ENCODE data around the gene ZNHIT3. TPM values are rescaled to one million over a fixed set of nuclear protein-coding genes. Genes with fewer than 3 reads are reported as not detected.

The ZNHIT3 gene
- total RNA-seq, 8 experiments from 2014 or later, result 40.8 to 83.4 (median 64.4) TPM

- peaks cover 9 to 19% of the 10 kb centered on the region in 2 donors for H3K4me1 ChIP-seq (replicated peaks in 1 of 2)
- no peak overlapping the region for H3K27ac ChIP-seq
- in situ Hi-C loops (cut with MboI; ENCODE audit: low pct_unique_long_range_greater_than_20kb in 2 of 9, low sequenced_read_pairs in 9 of 9, unreplicated experiment in 9 of 9), result loop anchor here in 4 of 9 experiments (25.0 kb wide), 2 partner anchors 308 to 533 kb away; partner anchors contain the start of genes CCL3L1 (in 1 of the 4), CCL3L3 (in 1 of the 4) and TBC1D3B (in 1 of the 4)
- H3K4me3 ChIP-seq, result no peak overlapping the region
- 0 to 80% (median 39%) methylated on average over 1 to 3 of the region's 3 CpGs; no CpG with 5 or more reads in 2 of the 10 experiments for WGBS, 10 experiments
- ATAC-seq (replicated peaks in 6 of 8), result no peak
Observed at GRCh38 chr17:36495076-36495578, 8.6 kb downstream of the ZNHIT3 start.

DNA sequence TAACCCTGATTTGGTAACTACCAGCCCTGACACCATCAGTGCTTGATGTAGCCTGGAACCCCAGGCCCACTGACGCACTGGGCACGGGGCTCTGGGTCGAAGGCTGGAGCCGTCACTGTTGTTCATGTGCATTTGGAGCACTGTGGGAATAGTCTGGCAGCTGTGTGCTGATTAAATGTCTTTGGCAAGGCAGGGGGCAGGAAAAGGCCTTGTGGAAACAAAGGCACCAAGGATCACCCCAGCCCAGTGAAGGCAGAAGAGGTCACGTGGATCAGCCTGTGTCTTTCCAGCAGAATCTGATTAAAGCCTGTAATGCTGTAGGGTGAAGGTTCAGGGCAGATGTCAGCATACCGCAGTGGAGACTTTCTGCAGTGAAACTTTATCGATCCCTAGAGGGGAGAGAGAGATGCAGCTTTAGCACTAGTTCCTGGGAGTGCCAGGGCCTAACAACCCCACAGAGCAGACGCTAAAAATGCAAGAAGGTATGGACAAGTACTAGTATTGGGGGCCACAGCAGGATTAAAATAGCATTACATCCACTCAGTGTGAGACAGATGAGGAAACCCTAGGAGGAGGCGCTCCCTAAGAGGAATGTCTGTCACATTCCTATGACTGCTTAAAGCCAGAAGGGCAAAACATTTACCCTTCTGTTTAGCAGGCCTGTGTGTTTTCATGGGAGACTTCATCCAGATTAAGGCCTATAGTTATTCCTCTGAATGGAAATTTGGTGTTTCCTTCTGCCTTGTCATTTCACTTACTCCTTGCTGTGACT lies 9.7 kb downstream of the ZNHIT3 start:
- peak in 2 of 8 experiments; percentile 28 to 32 for ATAC-seq (replicated peaks in 6 of 8)
- no peak overlapping the region for H3K4me3 ChIP-seq
- H3K4me1 ChIP-seq (replicated peaks in 1 of 2), result peaks cover 9 to 19% of the 10 kb centered on the region in 2 donors
- WGBS, 10 experiments, result 64 to 100% (median 74%) methylated on average over 1 to 6 of the region's 9 CpGs; no CpG with 5 or more reads in 3 of the 10 experiments
- in situ Hi-C loops (cut with MboI; ENCODE audit: low pct_unique_long_range_greater_than_20kb in 2 of 9, low sequenced_read_pairs in 9 of 9, unreplicated experiment in 9 of 9), result loop anchor here in 4 of 9 experiments (25.0 kb wide), 2 partner anchors 309 to 534 kb away; partner anchors contain the start of genes CCL3L1 (in 1 of the 4), CCL3L3 (in 1 of the 4) and TBC1D3B (in 1 of the 4)
- H3K27ac ChIP-seq, result peak overlapping the region in 1 of 2 donors; percentile 41

- WGBS, 10 experiments, result 44 to 100% (median 93%) methylated on average over 3 to 9 of the region's 9 CpGs; no CpG with 5 or more reads in 5 of the 10 experiments
- in situ Hi-C loops (cut with MboI; ENCODE audit: low pct_unique_long_range_greater_than_20kb in 2 of 9, low sequenced_read_pairs in 9 of 9, unreplicated experiment in 9 of 9), result loop anchor here in 4 of 9 experiments (25.0 kb wide), 2 partner anchors 311 to 536 kb away; partner anchors contain the start of genes CCL3L1 (in 1 of the 4), CCL3L3 (in 1 of the 4) and TBC1D3B (in 1 of the 4)
- Histone ChIP-seq H3K27ac (no peak overlapping the region), H3K4me3 (no peak overlapping the region), H3K4me1 (replicated peaks in 1 of 2) (peaks cover 9 to 19% of the 10 kb centered on the region in 2 donors)
- peak in 1 of 8 experiments; percentile 71 for ATAC-seq (replicated peaks in 6 of 8)
Observed at GRCh38 chr17:36498155-36498554, 11.7 kb downstream of the ZNHIT3 start.

DNA sequence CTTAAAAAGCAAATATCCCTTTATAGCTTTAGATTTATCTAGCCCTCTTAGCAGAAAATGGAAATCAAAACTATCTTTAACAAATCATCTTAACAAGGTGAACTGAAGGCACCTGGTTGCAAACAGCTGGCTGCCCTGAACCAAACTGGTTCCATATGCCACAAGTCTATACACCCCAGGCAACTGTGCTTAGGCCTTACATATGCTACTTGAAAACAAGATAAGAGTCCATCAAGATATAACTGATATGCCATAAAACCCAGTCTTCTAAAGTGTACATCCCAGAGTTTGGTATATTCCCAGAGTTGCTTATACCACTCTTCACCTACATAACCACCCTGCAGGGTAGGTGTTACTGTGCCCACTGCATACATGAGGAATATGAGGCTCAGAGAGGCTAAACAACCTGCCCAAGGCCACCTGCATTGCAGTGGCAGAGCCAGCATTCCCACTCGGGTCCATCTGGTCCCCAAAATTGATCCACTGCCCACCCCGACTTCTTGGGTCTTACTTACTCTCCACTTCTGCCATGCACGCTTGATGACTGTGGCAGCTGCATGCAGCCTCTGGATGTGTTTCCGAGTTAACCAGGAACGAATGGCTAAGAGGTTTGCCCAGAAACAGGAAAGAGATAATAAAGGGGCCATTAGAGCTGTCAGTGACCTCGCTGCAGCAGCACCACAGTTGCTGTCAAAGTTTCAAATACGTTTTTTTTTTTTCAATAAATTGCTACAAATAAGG lies 12.2 kb downstream of the ZNHIT3 start:
- H3K4me3 ChIP-seq, result no peak overlapping the region
- peaks cover 4 to 19% of the 10 kb centered on the region in 2 donors for H3K4me1 ChIP-seq (replicated peaks in 1 of 2)
- WGBS, 10 experiments, result 46 to 94% (median 80%) methylated on average over 3 to 7 of the region's 7 CpGs; no CpG with 5 or more reads in 3 of the 10 experiments
- in situ Hi-C loops (cut with MboI; ENCODE audit: low pct_unique_long_range_greater_than_20kb in 2 of 9, low sequenced_read_pairs in 9 of 9, unreplicated experiment in 9 of 9), result loop anchor here in 4 of 9 experiments (25.0 kb wide), 2 partner anchors 311 to 536 kb away; partner anchors contain the start of genes CCL3L1 (in 1 of the 4), CCL3L3 (in 1 of the 4) and TBC1D3B (in 1 of the 4)
- no peak overlapping the region for H3K27ac ChIP-seq
- ATAC-seq (replicated peaks in 6 of 8), result no peak

GRCh38 chr17:36500745-36501225 lies 14.3 kb downstream of the ZNHIT3 start:
- in situ Hi-C loops (cut with MboI; ENCODE audit: low pct_unique_long_range_greater_than_20kb in 2 of 9, low sequenced_read_pairs in 9 of 9, unreplicated experiment in 9 of 9), result no loop called here
- Histone ChIP-seq H3K4me1 (replicated peaks in 1 of 2) (peaks cover 0 to 10% of the 10 kb centered on the region in 2 donors), H3K4me3 (no peak overlapping the region), H3K27ac (no peak overlapping the region)
- peak in 1 of 8 experiments; percentile 17 for ATAC-seq (replicated peaks in 6 of 8)
- 83 to 100% (median 95%) methylated on average over 1 to 8 of the region's 15 CpGs; no CpG with 5 or more reads in 3 of the 10 experiments for WGBS, 10 experiments

- 80 to 100% (median 100%) methylated on average over 1 to 3 of the region's 3 CpGs; no CpG with 5 or more reads in 7 of the 10 experiments for WGBS, 10 experiments
- ATAC-seq (replicated peaks in 6 of 8), result no peak
- in situ Hi-C loops (cut with MboI; ENCODE audit: low pct_unique_long_range_greater_than_20kb in 2 of 9, low sequenced_read_pairs in 9 of 9, unreplicated experiment in 9 of 9), result no loop called here
- no peak overlapping the region for H3K27ac ChIP-seq
- H3K4me3 ChIP-seq, result no peak overlapping the region
- H3K4me1 ChIP-seq (replicated peaks in 1 of 2), result peaks cover 0 to 4% of the 10 kb centered on the region in 2 donors
Observed at GRCh38 chr17:36501351-36501750, 14.9 kb downstream of the ZNHIT3 start.

GRCh38 chr17:36501963-36502362 lies 15.5 kb downstream of the ZNHIT3 start:
- in situ Hi-C loops (cut with MboI; ENCODE audit: low pct_unique_long_range_greater_than_20kb in 2 of 9, low sequenced_read_pairs in 9 of 9, unreplicated experiment in 9 of 9), result no loop called here
- H3K27ac ChIP-seq, result no peak overlapping the region
- H3K4me3 ChIP-seq, result no peak overlapping the region
- 67 to 100% (median 100%) methylated on average over 1 to 2 of the region's 6 CpGs; no CpG with 5 or more reads in 4 of the 10 experiments for WGBS, 10 experiments
- ATAC-seq (replicated peaks in 6 of 8), result no peak
- H3K4me1 ChIP-seq (replicated peaks in 1 of 2), result no peaks in the 10 kb centered on the region

DNA sequence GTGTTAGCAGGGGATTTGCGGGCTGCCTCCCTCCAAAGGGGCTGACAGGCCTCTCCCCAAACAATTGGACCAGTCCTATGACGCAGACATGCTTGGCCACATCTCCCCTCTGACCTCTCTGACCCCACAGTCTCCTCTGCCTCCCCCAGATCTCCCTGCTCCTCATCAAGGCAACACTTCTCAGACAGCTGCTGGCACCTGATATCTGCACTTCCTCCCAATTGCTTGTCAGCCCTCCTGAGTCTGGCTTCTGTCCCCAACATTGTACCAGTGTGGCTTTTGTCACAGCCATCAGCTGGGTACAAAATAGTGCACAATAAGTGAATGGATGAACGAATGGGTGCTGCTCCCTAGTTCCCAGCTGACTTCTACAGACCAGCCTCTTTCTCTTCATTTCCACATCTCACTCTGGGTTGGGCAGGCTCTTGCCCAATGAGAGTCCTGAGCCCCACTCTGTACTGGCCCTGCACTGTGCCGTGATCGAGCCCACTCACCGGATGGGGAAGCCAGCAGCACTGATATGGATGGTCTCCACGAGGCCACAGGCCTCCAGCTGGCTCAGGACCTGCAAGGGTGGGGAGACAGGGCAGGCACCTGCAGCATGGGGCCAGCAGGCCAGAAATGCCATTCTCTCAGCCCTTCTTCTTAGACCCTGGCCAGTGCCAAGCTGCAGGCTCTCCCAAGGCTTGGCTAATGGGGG lies 17.1 kb downstream of the ZNHIT3 start:
- no peak for ATAC-seq (replicated peaks in 6 of 8)
- Histone ChIP-seq H3K27ac (no peak overlapping the region), H3K4me1 (replicated peaks in 1 of 2) (no peaks in the 10 kb centered on the region), H3K4me3 (no peak overlapping the region)
- WGBS, 10 experiments, result 78 to 100% (median 93%) methylated on average over 1 to 4 of the region's 7 CpGs; no CpG with 5 or more reads in 6 of the 10 experiments
- in situ Hi-C loops (cut with MboI; ENCODE audit: low pct_unique_long_range_greater_than_20kb in 2 of 9, low sequenced_read_pairs in 9 of 9, unreplicated experiment in 9 of 9), result no loop called here

DNA sequence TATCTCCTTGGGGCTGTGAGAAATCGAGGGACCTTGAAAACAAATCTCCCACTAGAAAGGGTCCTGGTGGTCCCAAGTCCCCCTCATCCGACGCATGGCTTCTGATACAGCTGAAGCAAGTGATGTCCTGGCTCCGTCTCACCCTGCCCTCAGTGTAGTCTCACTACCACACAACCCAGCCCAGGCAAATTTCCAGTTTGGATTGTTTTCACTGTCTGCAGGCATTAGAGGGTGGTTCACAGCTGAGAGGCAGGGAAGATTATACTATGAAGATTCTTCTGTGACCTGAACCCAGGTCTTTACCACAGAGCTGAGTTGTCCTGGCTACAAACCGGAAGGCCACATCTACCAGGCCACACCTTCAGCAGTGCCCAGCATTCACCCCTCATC lies 17.7 kb downstream of the ZNHIT3 start:
- in situ Hi-C loops (cut with MboI; ENCODE audit: low pct_unique_long_range_greater_than_20kb in 2 of 9, low sequenced_read_pairs in 9 of 9, unreplicated experiment in 9 of 9), result no loop called here
- no peaks in the 10 kb centered on the region for H3K4me1 ChIP-seq (replicated peaks in 1 of 2)
- no peak for ATAC-seq (replicated peaks in 6 of 8)
- no peak overlapping the region for H3K4me3 ChIP-seq
- no peak overlapping the region for H3K27ac ChIP-seq
- WGBS, 10 experiments, result 67 to 100% (median 93%) methylated on average over 1 to 4 of the region's 5 CpGs; no CpG with 5 or more reads in 4 of the 10 experiments

DNA sequence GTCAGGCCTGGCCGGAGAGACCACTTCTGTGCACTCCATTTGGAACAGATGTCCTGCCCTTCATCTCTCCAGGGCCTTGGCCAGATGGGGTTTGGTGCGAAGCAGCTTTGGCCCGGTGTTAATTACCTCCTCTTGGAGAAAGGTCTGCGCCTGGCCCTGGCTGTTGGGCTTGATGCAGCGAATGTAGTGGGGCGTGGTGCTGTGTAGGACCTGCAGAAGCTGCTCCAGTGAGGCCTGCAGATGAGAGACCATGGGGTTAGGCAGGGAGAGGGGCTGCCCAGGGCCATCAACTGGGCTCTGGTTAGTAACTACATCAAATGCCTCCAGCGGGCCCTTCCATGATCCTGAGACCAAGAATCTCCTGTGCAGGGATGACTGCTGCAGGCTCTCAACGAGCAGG lies 18.7 kb downstream of the ZNHIT3 start:
- 60 to 100% (median 80%) methylated on average over 1 to 3 of the region's 8 CpGs; no CpG with 5 or more reads in 4 of the 10 experiments for WGBS, 10 experiments
- no peak for ATAC-seq (replicated peaks in 6 of 8)
- in situ Hi-C loops (cut with MboI; ENCODE audit: low pct_unique_long_range_greater_than_20kb in 2 of 9, low sequenced_read_pairs in 9 of 9, unreplicated experiment in 9 of 9), result no loop called here
- no peak overlapping the region for H3K27ac ChIP-seq
- H3K4me3 ChIP-seq, result no peak overlapping the region
- no peaks in the 10 kb centered on the region for H3K4me1 ChIP-seq (replicated peaks in 1 of 2)

DNA sequence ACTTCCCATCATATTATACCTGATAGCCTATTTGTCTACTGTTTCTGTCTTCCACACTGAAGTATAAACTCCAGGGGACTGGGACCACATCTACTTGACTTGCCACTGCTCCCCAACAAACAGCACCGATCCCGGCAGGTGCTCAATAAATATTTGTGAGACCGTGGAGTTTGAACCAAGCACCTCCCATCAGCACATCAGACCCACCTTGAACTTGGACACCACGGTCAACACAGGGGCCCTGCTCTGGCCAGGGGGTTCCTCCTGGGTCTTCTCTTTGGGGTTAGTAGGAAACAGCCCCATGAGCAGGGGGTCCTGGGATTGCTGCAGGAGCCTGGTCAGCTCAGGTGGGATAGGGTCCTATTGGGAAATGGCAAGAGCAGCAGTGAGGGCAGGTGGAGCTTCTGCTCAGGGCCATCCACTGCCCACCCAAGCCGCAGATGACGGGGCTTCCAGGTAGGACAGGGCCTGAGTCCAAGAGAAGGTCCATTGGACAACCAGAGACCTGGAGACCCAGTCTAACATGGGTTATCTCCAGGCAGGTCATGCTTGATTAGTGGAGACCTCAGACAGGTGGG lies 19.9 kb downstream of the ZNHIT3 start:
- 60 to 100% (median 80%) methylated on average over 1 to 4 of the region's 6 CpGs; no CpG with 5 or more reads in 5 of the 10 experiments for WGBS, 10 experiments
- Histone ChIP-seq H3K4me1 (replicated peaks in 1 of 2) (no peaks in the 10 kb centered on the region), H3K27ac (no peak overlapping the region), H3K4me3 (no peak overlapping the region)
- ATAC-seq (replicated peaks in 6 of 8), result no peak
- in situ Hi-C loops (cut with MboI; ENCODE audit: low pct_unique_long_range_greater_than_20kb in 2 of 9, low sequenced_read_pairs in 9 of 9, unreplicated experiment in 9 of 9), result no loop called here

- WGBS, 10 experiments, result 80 to 100% (median 100%) methylated on average over 1 to 3 of the region's 11 CpGs; no CpG with 5 or more reads in 5 of the 10 experiments
- no peaks in the 10 kb centered on the region for H3K4me1 ChIP-seq (replicated peaks in 1 of 2)
- no peak overlapping the region for H3K4me3 ChIP-seq
- in situ Hi-C loops (cut with MboI; ENCODE audit: low pct_unique_long_range_greater_than_20kb in 2 of 9, low sequenced_read_pairs in 9 of 9, unreplicated experiment in 9 of 9), result no loop called here
- H3K27ac ChIP-seq, result peak overlapping the region in 1 of 2 donors; percentile 33
- ATAC-seq (replicated peaks in 6 of 8), result no peak
Observed at GRCh38 chr17:36506831-36507230, 20.4 kb downstream of the ZNHIT3 start.
